Mesenchymal stem cell (in vitro differentiated cells and primary cell): ENCODE results near the gene LYPD6B.
A peak's percentile ranks its signal among the peaks of the same experiment; 100 is the strongest.

Source experiments
- DNase-seq: peaks from one replicate; pipeline ENCODE4 v3.0.0-alpha.2; 2013
- H2AFZ ChIP-seq: one replicate; pipeline ENCODE4 v1.6.1; 2013; ENCODE audit warnings: low read depth, mild to moderate bottlenecking, control low read depth, inconsistent platforms, low read length, moderate library complexity
- H2AK5ac ChIP-seq: 2 replicates; pipeline ENCODE4 v1.6.1; 2013; ENCODE audit warnings: low read length, moderate library complexity, mild to moderate bottlenecking, inconsistent platforms; ENCODE audit not compliant: severe bottlenecking
- H2BK120ac ChIP-seq: one replicate; pipeline ENCODE4 v1.6.1; 2013; ENCODE audit warnings: low read depth, mild to moderate bottlenecking, inconsistent platforms, low read length, moderate library complexity
- H2BK12ac ChIP-seq, 2 experiments: one replicate each; pipeline ENCODE4 v1.6.1; 2013; ENCODE audit warnings: inconsistent platforms in 2 of 2, low read length in 2 of 2, mild to moderate bottlenecking in 2 of 2, moderate library complexity in 2 of 2, control low read depth in 1 of 2
- H2BK15ac ChIP-seq: one replicate; pipeline ENCODE4 v1.6.1; 2013; ENCODE audit warnings: mild to moderate bottlenecking, low read depth, inconsistent platforms; ENCODE audit not compliant: poor library complexity, severe bottlenecking
- H2BK5ac ChIP-seq: 2 replicates; pipeline ENCODE4 v1.6.1; 2013; ENCODE audit warnings: low read depth, mild to moderate bottlenecking, low read length, control low read depth, inconsistent platforms; ENCODE audit not compliant: poor library complexity, severe bottlenecking
- H3K14ac ChIP-seq, 2 experiments: one replicate each; pipeline ENCODE4 v1.6.1; 2013; ENCODE audit warnings: inconsistent platforms in 2 of 2, low read length in 2 of 2, control low read depth in 1 of 2, mild to moderate bottlenecking in 1 of 2, moderate library complexity in 1 of 2
- H3K18ac ChIP-seq, 2 experiments: one replicate each; pipeline ENCODE4 v1.6.1; 2013; ENCODE audit warnings: inconsistent platforms in 2 of 2, low read length in 2 of 2, control low read depth in 1 of 2, low read depth in 1 of 2, mild to moderate bottlenecking in 1 of 2
- H3K23ac ChIP-seq, 2 experiments: one replicate each; pipeline ENCODE4 v1.6.1; 2013; ENCODE audit warnings: inconsistent platforms in 2 of 2, low read length in 2 of 2, mild to moderate bottlenecking in 2 of 2, moderate library complexity in 2 of 2, control low read depth in 1 of 2
- H3K27ac ChIP-seq: 2 replicates; pipeline ENCODE4 v1.5.1; 2013; ENCODE audit warnings: mild to moderate bottlenecking, moderate library complexity, low read length, control low read depth, inconsistent platforms; ENCODE audit not compliant: poor library complexity, severe bottlenecking
- H3K27me3 ChIP-seq, 2 experiments: 2 replicates each; pipeline versions ENCODE4 v1.6.1 to v1.7.0; 2013; ENCODE audit warnings: low read length in 2 of 2, mild to moderate bottlenecking in 2 of 2, moderate library complexity in 2 of 2, control low read depth in 1 of 2, inconsistent platforms in 1 of 2; ENCODE audit not compliant: control insufficient read depth in 1 of 2, insufficient read depth in 1 of 2
- H3K36me3 ChIP-seq, 2 experiments: 2 replicates each; pipeline versions ENCODE4 v1.6.1 to v1.7.0; 2013; ENCODE audit warnings: low read length in 2 of 2, control low read depth in 1 of 2, inconsistent platforms in 1 of 2, low read depth in 1 of 2, mild to moderate bottlenecking in 1 of 2; ENCODE audit not compliant: insufficient read depth in 2 of 2, control insufficient read depth in 1 of 2
- H3K4ac ChIP-seq, 2 experiments: one replicate each; pipeline ENCODE4 v1.6.1; 2013; ENCODE audit warnings: inconsistent platforms in 2 of 2, low read length in 2 of 2, mild to moderate bottlenecking in 2 of 2, moderate library complexity in 2 of 2, control low read depth in 1 of 2, low read depth in 1 of 2
- H3K4me1 ChIP-seq: 2 replicates; pipeline ENCODE4 v1.6.1; 2013; ENCODE audit warnings: low read depth, low read length, control low read depth; ENCODE audit not compliant: control insufficient read depth, insufficient read depth
- H3K4me2 ChIP-seq: 2 replicates; pipeline ENCODE4 v1.6.1; 2013; ENCODE audit warnings: low read length, mild to moderate bottlenecking, inconsistent platforms; ENCODE audit not compliant: poor library complexity, severe bottlenecking
- H3K4me3 ChIP-seq, 2 experiments: 2 replicates each; pipeline versions ENCODE4 v1.5.1 to v1.7.0; 2013; ENCODE audit warnings: low read length in 2 of 2, mild to moderate bottlenecking in 2 of 2, control low read depth in 1 of 2, low read depth in 1 of 2; ENCODE audit not compliant: insufficient read depth in 1 of 2
- H3K79me1 ChIP-seq: replicated peaks from 2 replicates; pipeline ENCODE4 v1.6.1; 2013; ENCODE audit warnings: mild to moderate bottlenecking, control low read depth, low read length, inconsistent platforms; ENCODE audit not compliant: poor library complexity, severe bottlenecking
- H3K9ac ChIP-seq: 2 replicates; pipeline ENCODE4 v1.7.0; 2013; ENCODE audit warnings: mild to moderate bottlenecking, low read length, moderate library complexity
- H3K9me3 ChIP-seq: 2 replicates; pipeline ENCODE4 v1.7.0; 2013; ENCODE audit warnings: mild to moderate bottlenecking, low read length; ENCODE audit not compliant: control insufficient read depth
- H4K8ac ChIP-seq: one replicate; pipeline ENCODE4 v1.6.1; 2013; ENCODE audit warnings: inconsistent platforms, mild to moderate bottlenecking, low read length, moderate library complexity
- H4K91ac ChIP-seq: one replicate; pipeline ENCODE4 v1.6.1; 2013; ENCODE audit warnings: mild to moderate bottlenecking, low read length, inconsistent platforms
- WGBS: methylation state at CpG from one replicate; pipeline ENCODE4 v1.1.7; 2013; ENCODE audit warnings: mixed read lengths; 5-methylcytosine and 5-hydroxymethylcytosine counted together

LYPD6B gene

DNA sequence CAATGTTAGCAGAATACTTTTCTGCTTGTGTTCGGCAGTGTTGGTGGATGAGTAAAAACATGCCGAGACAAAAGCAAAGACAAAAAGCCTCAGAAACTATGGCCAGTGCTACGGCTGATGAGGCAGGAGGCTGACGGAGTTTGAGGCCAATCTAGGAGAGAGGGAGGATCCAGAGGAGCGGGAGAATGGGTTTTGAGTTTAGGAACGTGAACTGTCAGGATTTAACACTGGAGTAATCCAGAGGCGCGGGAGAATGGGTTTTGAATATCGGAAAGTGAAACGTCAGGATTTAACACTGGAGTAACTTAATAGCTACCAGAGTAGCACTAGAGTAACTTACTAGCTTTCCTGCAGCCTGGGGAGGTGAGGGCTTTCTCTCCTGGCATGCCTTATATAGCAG lies 37.4 kb downstream of the LYPD6B start:
- Histone ChIP-seq H3K4me3 (peak overlapping the region in 1 of 2 experiments; percentile 70), H3K79me1 (no peaks in the 10 kb centered on the region), H2BK12ac (peak overlapping the region in 1 of 2 experiments; percentile 21), H2BK5ac (no peak overlapping the region), H3K14ac (no peak overlapping the region), H4K8ac (peak overlapping the region; percentile 85), H3K18ac (peak overlapping the region in 1 of 2 experiments; percentile 61), H2AFZ (peak overlapping the region; percentile 29), H2BK15ac (no peak overlapping the region), H4K91ac (peak overlapping the region; percentile 39), H3K23ac (no peak overlapping the region), H3K36me3 (no peaks in the 10 kb centered on the region), H3K4me2 (peak overlapping the region; percentile 79), H3K27me3 (peaks cover 0 to 22% of the 10 kb centered on the region in 2 experiments), H3K4me1 (peaks cover 7% of the 10 kb centered on the region), H2BK120ac (peak overlapping the region; percentile 85), H3K27ac (peak overlapping the region; percentile 32), H3K9ac (peak overlapping the region; percentile 69), H3K9me3 (no peaks in the 10 kb centered on the region), H2AK5ac (no peak overlapping the region), H3K4ac (no peak overlapping the region)
- DNase-seq, result peak; percentile 46
- WGBS, result 54% methylated on average over 10 of the region's 10 CpGs

- Histone ChIP-seq H3K27me3 (peaks cover 0 to 23% of the 10 kb centered on the region in 2 experiments), H3K79me1 (no peaks in the 10 kb centered on the region), H2BK12ac (peak overlapping the region in 1 of 2 experiments; percentile 63), H4K91ac (peak overlapping the region; percentile 4), H3K18ac (peak overlapping the region; percentile 4 to 91), H3K27ac (peak overlapping the region; percentile 76), H3K4me3 (no peak overlapping the region), H2AFZ (no peak overlapping the region), H2BK5ac (no peak overlapping the region), H2AK5ac (no peak overlapping the region), H2BK120ac (no peak overlapping the region), H3K23ac (no peak overlapping the region), H3K4me1 (peaks cover 7% of the 10 kb centered on the region), H3K9ac (no peak overlapping the region), H3K4me2 (peak overlapping the region; percentile 33), H2BK15ac (no peak overlapping the region), H3K9me3 (no peaks in the 10 kb centered on the region), H4K8ac (peak overlapping the region; percentile 72), H3K36me3 (no peaks in the 10 kb centered on the region), H3K14ac (no peak overlapping the region), H3K4ac (no peak overlapping the region)
- no peak for DNase-seq
- 17% methylated on average over 5 of the region's 5 CpGs for WGBS
Measured at GRCh38 chr2:149076863-149077412, 38.4 kb downstream of the LYPD6B start.

DNA sequence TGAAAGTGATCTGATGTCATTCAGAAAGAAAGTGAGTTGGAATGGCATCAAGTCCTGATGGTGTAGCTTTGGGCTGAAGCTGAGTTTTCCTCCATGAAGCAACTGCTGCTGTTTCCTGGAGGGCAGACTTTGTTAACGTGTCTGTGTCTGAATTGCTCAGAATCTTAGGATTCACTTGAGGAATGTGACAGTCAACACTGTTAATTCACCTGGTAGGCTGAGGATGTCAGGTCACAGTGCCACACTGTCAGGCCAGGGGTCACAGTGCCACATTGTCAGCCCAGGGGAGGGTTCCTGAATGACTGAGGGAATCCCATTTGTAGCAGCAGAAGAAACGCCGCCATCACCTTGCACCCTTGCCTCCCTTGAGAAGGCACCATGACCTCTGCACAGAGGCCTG lies 39.4 kb downstream of the LYPD6B start:
- no peak for DNase-seq
- Histone ChIP-seq H3K14ac (no peak overlapping the region), H3K9ac (no peak overlapping the region), H2BK120ac (no peak overlapping the region), H3K18ac (peak overlapping the region; percentile 55 to 86), H2AFZ (no peak overlapping the region), H4K91ac (peak overlapping the region; percentile 80), H3K79me1 (no peaks in the 10 kb centered on the region), H3K4me2 (no peak overlapping the region), H3K36me3 (no peaks in the 10 kb centered on the region), H3K23ac (peak overlapping the region in 1 of 2 experiments; percentile 3), H3K27me3 (peaks cover 0 to 27% of the 10 kb centered on the region in 2 experiments), H2BK15ac (no peak overlapping the region), H3K4me1 (peaks cover 10% of the 10 kb centered on the region), H2BK12ac (peak overlapping the region; percentile 82 to 84), H3K9me3 (no peaks in the 10 kb centered on the region), H2BK5ac (no peak overlapping the region), H2AK5ac (peak overlapping the region; percentile 79), H3K4me3 (no peak overlapping the region), H3K4ac (peak overlapping the region; percentile 17 to 64), H3K27ac (no peak overlapping the region), H4K8ac (peak overlapping the region; percentile 54)
- 43% methylated on average over 1 of the region's 3 CpGs for WGBS

GRCh38 chr2:149080099-149080498 lies 41.6 kb downstream of the LYPD6B start:
- H2BK5ac ChIP-seq, result no peak overlapping the region
- no peak overlapping the region for H2BK15ac ChIP-seq
- H2AK5ac ChIP-seq, result no peak overlapping the region
- no peak overlapping the region for H3K27ac ChIP-seq
- H2BK12ac ChIP-seq, result no peak overlapping the region
- no peak overlapping the region for H3K4me2 ChIP-seq
- H3K4me3 ChIP-seq, result no peak overlapping the region
- H3K4me1 ChIP-seq, result peaks cover 10% of the 10 kb centered on the region
- no peaks in the 10 kb centered on the region for H3K36me3 ChIP-seq
- peaks cover 0 to 33% of the 10 kb centered on the region in 2 experiments for H3K27me3 ChIP-seq
- H2BK120ac ChIP-seq, result peak overlapping the region; percentile 73
- H3K14ac ChIP-seq, result no peak overlapping the region
- DNase-seq, result peak; percentile 71
- H3K9me3 ChIP-seq, result no peaks in the 10 kb centered on the region
- no peak overlapping the region for H4K91ac ChIP-seq
- H3K4ac ChIP-seq, result no peak overlapping the region
- no peaks in the 10 kb centered on the region for H3K79me1 ChIP-seq
- H4K8ac ChIP-seq, result no peak overlapping the region
- 78% methylated on average over 2 of the region's 3 CpGs for WGBS
- H3K18ac ChIP-seq, result peak overlapping the region in 1 of 2 experiments; percentile 43
- H3K9ac ChIP-seq, result no peak overlapping the region
- H3K23ac ChIP-seq, result no peak overlapping the region
- no peak overlapping the region for H2AFZ ChIP-seq
